Thymus (tissue), 14 donors: ENCODE measurements around the gene TAS2R43. TPM values are rescaled to one million over a fixed set of nuclear protein-coding genes. Genes with fewer than 3 reads are reported as not detected.
"Not testable (repeated sequence)": the region's sequence is repeated elsewhere in the genome, so short reads cannot be mapped to it uniquely, and the experiment has no call there.

ENCODE experiments used
- DNase-seq, 9 donors: peaks; one replicate each; pipeline ENCODE4 v3.0.0-alpha.2; 2013; ENCODE audit warnings: low spot score in 9 of 9, low read depth in 6 of 9, missing footprints in 1 of 9
- H3K27ac ChIP-seq, 2 donors: one replicate each; pipeline ENCODE4 v1.5.1; 2013; ENCODE audit warnings: control low read depth in 1 of 2, low read depth in 1 of 2, low read length in 1 of 2, mild to moderate bottlenecking in 1 of 2, moderate library complexity in 1 of 2
- H3K27me3 ChIP-seq, 2 donors: one replicate each; pipeline ENCODE4 v1.5.1; 2013; ENCODE audit warnings: low read length in 1 of 2; ENCODE audit not compliant: control insufficient read depth in 2 of 2, insufficient read depth in 1 of 2
- H3K36me3 ChIP-seq, 2 donors: one replicate each; pipeline ENCODE4 v1.5.1; 2013; ENCODE audit warnings: low read length in 1 of 2, mild to moderate bottlenecking in 1 of 2, moderate library complexity in 1 of 2; ENCODE audit not compliant: control insufficient read depth in 2 of 2, insufficient read depth in 2 of 2
- H3K4me1 ChIP-seq, 2 donors: one replicate each; pipeline ENCODE4 v1.5.1; 2013; ENCODE audit warnings: low read length in 2 of 2; ENCODE audit not compliant: control insufficient read depth in 2 of 2, insufficient read depth in 2 of 2
- H3K4me3 ChIP-seq, 2 donors: one replicate each; pipeline ENCODE4 v1.5.1; 2013; ENCODE audit warnings: low read length in 2 of 2, control low read depth in 1 of 2, mild to moderate bottlenecking in 1 of 2
- H3K9me3 ChIP-seq, 2 donors: one replicate each; pipeline ENCODE4 v1.5.1; 2013; ENCODE audit warnings: low read length in 1 of 2, mild to moderate bottlenecking in 1 of 2; ENCODE audit not compliant: control insufficient read depth in 2 of 2, insufficient read depth in 1 of 2
- WGBS: extraction: QIAGEN DNeasy Blood & Tissue Kit; methylation state at CpG from one replicate; pipeline ENCODE4 v1.1.7; 2013; 5-methylcytosine and 5-hydroxymethylcytosine counted together
- long read RNA-seq, 10 donors: transcript quantifications; one replicate each; lab custom pipeline, GENCODE V29; 2026
- polyA plus RNA-seq: library from polyadenylated mRNA; stranded (reverse); fragments of 200-250 nt; gene quantifications from one replicate; pipeline ENCODE4 v1.2.3, GENCODE V29; 2013
- total RNA-seq: library from RNA; stranded (reverse); fragments of 120-200 nt; gene quantifications from one replicate; pipeline ENCODE4 v1.2.4, GENCODE V29; 2013
- donor health status: healthy.

The TAS2R43 gene, protein sequence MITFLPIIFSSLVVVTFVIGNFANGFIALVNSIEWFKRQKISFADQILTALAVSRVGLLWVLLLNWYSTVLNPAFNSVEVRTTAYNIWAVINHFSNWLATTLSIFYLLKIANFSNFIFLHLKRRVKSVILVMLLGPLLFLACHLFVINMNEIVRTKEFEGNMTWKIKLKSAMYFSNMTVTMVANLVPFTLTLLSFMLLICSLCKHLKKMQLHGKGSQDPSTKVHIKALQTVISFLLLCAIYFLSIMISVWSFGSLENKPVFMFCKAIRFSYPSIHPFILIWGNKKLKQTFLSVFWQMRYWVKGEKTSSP
- total RNA-seq (0.94 TPM), polyA plus RNA-seq (0.14 TPM)
- long read RNA-seq, donor 1: 0 reads
- long read RNA-seq, donor 2: 0 reads
- long read RNA-seq, donor 3: 0 reads
- long read RNA-seq, donor 4, partial matches to known transcripts: 0 of 1 reads
- long read RNA-seq, donor 4, other reads (novel, unspliced or antisense): 0 of 1 reads
- long read RNA-seq, donor 5: 0 reads
- long read RNA-seq, donor 6, partial matches to known transcripts: 0 of 1 reads
- long read RNA-seq, donor 6, other reads (novel, unspliced or antisense): 0 of 1 reads
- long read RNA-seq, donor 7, partial matches to known transcripts: 0 of 1 reads
- long read RNA-seq, donor 7, other reads (novel, unspliced or antisense): 0 of 1 reads
- long read RNA-seq, donor 8: 0 reads
- long read RNA-seq, donor 9: 0 reads
- long read RNA-seq, donor 10: 0 reads

DNA sequence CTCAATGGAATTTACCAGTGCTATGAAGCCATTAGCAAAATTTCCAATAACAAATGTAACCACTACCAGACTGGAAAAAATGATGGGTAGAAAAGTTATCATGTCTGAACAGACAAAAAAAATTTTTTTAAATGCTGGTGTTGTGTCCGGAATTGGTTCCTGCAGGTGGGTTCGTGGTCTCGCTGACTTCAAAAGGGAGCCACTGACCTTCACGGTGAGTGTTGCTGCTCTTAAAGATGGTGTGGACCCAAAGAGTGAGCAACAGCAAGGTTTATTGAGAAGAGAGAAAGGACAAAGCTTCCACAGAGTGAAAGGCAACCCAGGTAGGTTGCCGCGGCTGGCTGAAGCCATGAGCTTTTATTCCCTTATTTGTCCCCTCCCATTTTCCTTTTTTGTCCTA, at the start of gene TAS2R43:
Gene TAS2R43 (minus strand): TSS at position 186 of the 400 bp plus-strand sequence. CDS start 84 bp downstream, at position 102.
- no peak within 1 kb of the TSS for H3K27ac ChIP-seq
- no peak within 1 kb of the TSS for H3K4me3 ChIP-seq
- H3K27me3 ChIP-seq: no peaks in the 10 kb centered on the region
- peaks cover 0 to 5% of the 10 kb centered on the region in 2 donors for H3K36me3 ChIP-seq
- H3K4me1 ChIP-seq: no peaks in the 10 kb centered on the region
- no peak for DNase-seq
- 98% methylated on average over 6 of the region's 6 CpGs for WGBS
- no peaks in the 10 kb centered on the region for H3K9me3 ChIP-seq

DNA sequence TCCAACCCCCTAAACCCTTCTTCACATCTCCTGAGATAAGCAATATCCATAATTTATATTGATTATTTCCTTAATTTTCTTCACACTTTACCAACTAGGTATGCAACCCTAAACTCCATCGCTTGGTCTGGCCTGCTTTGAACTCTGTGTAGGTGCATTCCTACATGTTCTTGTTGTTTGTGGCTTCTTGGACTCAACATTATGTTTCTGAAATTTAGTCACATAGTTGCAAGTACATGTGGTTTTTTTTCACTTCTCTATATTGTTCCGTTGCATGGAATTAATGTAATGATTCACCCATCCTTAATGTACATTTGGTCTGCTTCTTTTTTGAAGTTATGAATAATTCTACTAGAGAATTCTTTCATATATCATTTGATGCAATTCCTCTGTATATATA, 44.0 kb upstream of the TAS2R43 start:
- H3K4me1 ChIP-seq: no peaks in the 10 kb centered on the region
- no peaks in the 10 kb centered on the region for H3K9me3 ChIP-seq
- H3K27me3 ChIP-seq: no peaks in the 10 kb centered on the region
- H3K36me3 ChIP-seq: no peaks in the 10 kb centered on the region
- no peak overlapping the region for H3K4me3 ChIP-seq
- WGBS: 71% methylated on average over 2 of the region's 2 CpGs
- no peak overlapping the region for H3K27ac ChIP-seq
- no peak for DNase-seq

DNA sequence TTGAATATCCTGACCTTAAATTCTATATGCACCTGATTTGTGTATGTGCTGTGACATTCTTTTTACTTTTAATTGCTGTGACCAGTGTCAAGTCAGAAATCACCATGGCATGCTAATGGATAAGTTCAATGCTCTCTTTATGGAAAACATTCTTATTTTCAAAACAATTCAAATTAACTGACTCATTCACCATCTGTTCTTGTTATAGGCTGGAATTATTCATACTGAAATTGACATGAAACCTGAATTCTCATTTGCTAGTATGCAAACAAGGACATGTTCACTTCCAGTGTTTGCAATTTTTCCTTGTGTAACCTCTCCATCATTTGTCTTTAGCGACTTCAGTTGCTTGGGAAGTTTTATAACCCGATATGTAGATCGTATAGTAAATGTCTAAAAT, 42.2 kb upstream of the TAS2R43 start, which contains the start of gene TAS2R30:
Gene TAS2R30 (minus strand): TSS at position 340 of the 400 bp plus-strand sequence. CDS start 400 bp downstream, outside the sequence.
- H3K4me1 ChIP-seq: no peaks in the 10 kb centered on the region
- no peak for DNase-seq
- H3K27ac ChIP-seq: no peak within 1 kb of the TSS
- H3K4me3 ChIP-seq: no peak within 1 kb of the TSS
- H3K9me3 ChIP-seq: no peaks in the 10 kb centered on the region
- no peaks in the 10 kb centered on the region for H3K27me3 ChIP-seq
- no peaks in the 10 kb centered on the region for H3K36me3 ChIP-seq
- WGBS: 83% methylated on average over 3 of the region's 3 CpGs

DNA sequence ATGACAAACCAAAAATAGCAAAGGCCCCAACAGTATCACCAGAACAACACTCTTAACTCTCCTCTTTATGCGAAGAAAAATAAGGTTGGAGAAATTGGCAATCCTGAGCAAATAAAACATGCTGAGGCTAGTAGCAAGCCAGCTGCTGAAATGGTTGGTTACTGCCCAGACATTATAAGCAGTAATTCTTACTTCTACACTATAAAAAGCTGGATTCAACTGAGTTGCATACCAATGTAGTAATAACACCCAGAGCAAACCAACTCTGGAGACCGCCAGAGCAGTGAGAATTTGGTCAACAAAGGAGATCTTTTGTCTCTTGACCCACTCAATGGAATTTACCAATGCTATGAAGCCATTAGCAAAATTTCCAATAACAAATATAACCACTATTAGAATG, 41.7 kb upstream of the TAS2R43 start:
- Histone ChIP-seq H3K4me3 (no peak overlapping the region), H3K9me3 (no peaks in the 10 kb centered on the region), H3K27me3 (no peaks in the 10 kb centered on the region), H3K27ac (no peak overlapping the region), H3K4me1 (no peaks in the 10 kb centered on the region), H3K36me3 (no peaks in the 10 kb centered on the region)
- WGBS: over 99% methylated on average over 2 of the region's 2 CpGs
- no peak for DNase-seq

DNA sequence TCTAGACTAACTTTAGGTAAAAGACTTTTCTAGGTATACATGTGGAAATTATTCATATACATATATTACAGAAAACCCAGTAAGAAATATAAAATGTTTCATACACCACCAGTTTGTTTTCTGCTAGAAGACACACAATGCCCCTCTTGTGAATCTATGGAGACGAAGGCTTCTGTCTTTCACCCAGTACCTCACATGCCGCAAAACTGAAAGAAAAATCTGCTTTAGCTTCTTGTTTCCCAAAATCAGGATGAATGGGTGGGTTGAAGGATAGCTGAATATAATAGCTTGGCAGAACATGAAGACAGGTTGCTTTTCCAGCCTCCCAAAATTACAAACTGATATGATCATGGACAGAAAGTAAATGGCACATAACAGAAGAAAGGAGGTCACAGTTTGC, 41.0 kb upstream of the TAS2R43 start:
- Histone ChIP-seq H3K36me3 (no peaks in the 10 kb centered on the region), H3K9me3 (no peaks in the 10 kb centered on the region), H3K4me3 (no peak overlapping the region), H3K4me1 (no peaks in the 10 kb centered on the region), H3K27ac (no peak overlapping the region), H3K27me3 (no peaks in the 10 kb centered on the region)
- no peak for DNase-seq
- WGBS: 98% methylated on average over 2 of the region's 2 CpGs

DNA sequence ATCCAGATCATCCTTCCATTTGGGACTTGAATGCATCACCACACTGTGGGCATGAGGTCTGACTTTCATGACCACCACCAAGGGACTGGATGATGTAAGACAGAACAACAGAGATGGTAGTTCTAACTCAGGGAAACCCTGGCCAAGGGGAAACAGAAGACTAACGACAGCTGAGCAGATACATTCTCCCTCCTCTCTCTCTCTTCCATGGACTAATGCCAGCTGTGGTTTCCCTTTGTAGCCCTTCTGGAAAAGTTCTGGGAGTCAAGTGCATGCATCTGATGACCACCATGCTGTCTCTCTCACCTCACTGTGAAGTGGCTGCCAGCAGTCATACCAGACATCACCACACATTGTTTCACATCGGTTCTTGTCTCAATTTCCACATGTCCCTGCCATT, 38.9 kb upstream of the TAS2R43 start:
- Histone ChIP-seq H3K27me3 (no peaks in the 10 kb centered on the region), H3K4me3 (no peak overlapping the region), H3K9me3 (no peaks in the 10 kb centered on the region), H3K4me1 (no peaks in the 10 kb centered on the region), H3K36me3 (no peaks in the 10 kb centered on the region), H3K27ac (no peak overlapping the region)
- no peak for DNase-seq
- whole genome bisulfite sequencing: 61% methylated on average over 2 of the region's 2 CpGs

DNA sequence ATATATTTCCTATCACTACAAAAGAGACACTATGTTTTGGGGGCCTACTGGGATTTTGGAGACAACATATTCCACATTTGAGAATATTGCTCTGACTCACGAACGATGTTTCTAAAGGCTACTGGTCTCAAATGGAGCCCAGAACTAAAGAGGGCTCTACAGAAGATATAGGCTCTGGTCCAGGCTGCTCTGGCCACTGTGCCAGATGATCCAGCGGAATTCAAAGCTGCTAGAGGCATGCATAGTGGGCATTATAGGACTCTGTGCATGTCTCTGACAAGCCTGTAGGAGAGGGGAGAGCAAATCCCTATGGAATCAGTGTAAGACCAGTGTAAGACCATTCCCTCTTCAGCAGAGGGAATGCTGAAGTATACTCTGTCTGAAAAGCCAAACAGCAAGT, 38.3 kb upstream of the TAS2R43 start:
- no peaks in the 10 kb centered on the region for H3K4me1 ChIP-seq
- no peaks in the 10 kb centered on the region for H3K27me3 ChIP-seq
- no peak for DNase-seq
- no peak overlapping the region for H3K4me3 ChIP-seq
- H3K36me3 ChIP-seq: no peaks in the 10 kb centered on the region
- no peaks in the 10 kb centered on the region for H3K9me3 ChIP-seq
- H3K27ac ChIP-seq: no peak overlapping the region
- 98% methylated on average over 3 of the region's 3 CpGs for WGBS

DNA sequence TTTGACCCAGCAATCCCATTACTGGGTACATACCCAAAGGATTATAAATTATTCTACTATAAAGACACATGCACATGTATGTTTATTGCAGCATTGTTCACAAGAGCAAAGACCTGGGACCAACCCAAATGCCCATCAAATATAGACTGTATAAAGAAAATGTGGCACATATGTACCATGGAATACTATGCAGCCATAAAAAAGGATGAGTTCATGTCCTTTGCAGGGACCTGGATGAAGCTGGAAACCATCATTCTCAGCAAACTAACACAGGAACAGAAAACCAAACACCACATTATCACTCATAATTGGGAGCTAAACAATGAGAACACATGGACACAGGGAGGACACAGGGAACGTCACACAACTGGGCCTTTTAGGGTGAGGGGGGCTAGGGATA, 22.0 kb upstream of the TAS2R43 start:
- H3K4me1 ChIP-seq, DNase-seq: not testable (repeated sequence)
- WGBS: 100% methylated on average over 1 of the region's 1 CpG

DNA sequence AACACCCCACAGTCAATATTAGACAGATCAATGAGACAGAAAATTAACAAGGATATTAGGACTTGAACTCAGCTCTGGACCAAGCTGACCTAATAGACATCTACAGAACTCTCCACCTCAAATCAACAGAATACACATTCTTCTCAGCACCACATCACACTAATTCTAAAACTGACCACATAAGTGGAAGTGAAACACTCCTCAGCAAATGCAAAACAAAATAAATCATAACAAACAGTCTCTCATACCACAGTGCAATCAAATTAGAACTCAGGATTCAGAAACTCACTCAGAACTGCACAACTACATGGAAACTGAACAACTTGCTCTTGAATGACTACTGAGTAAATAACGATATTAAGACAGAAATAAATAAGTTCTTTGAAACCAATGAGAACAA, 19.1 kb upstream of the TAS2R43 start:
- not testable (repeated sequence) for DNase-seq, H3K9me3 ChIP-seq, H3K27me3 ChIP-seq, H3K36me3 ChIP-seq, H3K4me1 ChIP-seq, H3K4me3 ChIP-seq, H3K27ac ChIP-seq
- 99% methylated on average over 1 of the region's 1 CpG for WGBS

More for the DNA sequence above, 22.0 kb upstream of the TAS2R43 start:
- H3K4me3 ChIP-seq, H3K27ac ChIP-seq, H3K36me3 ChIP-seq, H3K9me3 ChIP-seq, H3K27me3 ChIP-seq: not testable (repeated sequence)
